Left ventricle myocardium inferior (tissue), 1 donor: ENCODE results near the gene TRPV5. TPM values are rescaled to one million over a fixed set of nuclear protein-coding genes. Genes with fewer than 3 reads are reported as not detected.

Source experiments
- DNase-seq: peaks from one replicate; pipeline ENCODE4 v3.0.0-alpha.2; 2020
- H3K27ac ChIP-seq: fragments of 200-600 bp; replicated peaks from 2 replicates; pipeline ENCODE4 v1.8.0; 2021
- H3K27me3 ChIP-seq: fragments of 200-600 bp; 2 replicates; pipeline ENCODE4 v1.8.0; 2021; ENCODE audit warnings: low read depth
- H3K36me3 ChIP-seq: fragments of 200-600 bp; 2 replicates; pipeline ENCODE4 v1.8.0; 2021
- H3K4me1 ChIP-seq: fragments of 200-600 bp; 2 replicates; pipeline ENCODE4 v1.8.0; 2021
- H3K4me3 ChIP-seq: fragments of 200-600 bp; 2 replicates; pipeline ENCODE4 v1.8.0; 2021; ENCODE audit warnings: mild to moderate bottlenecking, moderate library complexity
- H3K9me3 ChIP-seq: fragments of 200-600 bp; replicated peaks from 2 replicates; pipeline ENCODE4 v1.8.0; 2021
- CTCF ChIP-seq: fragments of 200-600 bp; IDR thresholded peaks from 2 replicates; pipeline ENCODE4 v1.8.0; 2021; ENCODE audit warnings: antibody characterized with exemption, mild to moderate bottlenecking, borderline replicate concordance
- intact Hi-C: fragments of 100-400 bp; cut with micrococcal nuclease; formaldehyde crosslinking; loops from one replicate; pipeline ENCODE4 v1.11.0; 2022
- total RNA-seq: library from RNA; stranded (reverse); fragmentation: NEBNext Ultra II Directional; extraction: Animal tissue kit (Norgen Biotek cat#: 25700); gene quantifications from one replicate; pipeline ENCODE4 v1.2.1, GENCODE V29; 2021
- donor health status: DM: no; HTN: yes; CAD: no; lungs with severe emphysema.

The TRPV5 gene
- total RNA-seq, 1 donor from 2014 or later = not detected

GRCh38 chr7:142963993-142964392 lies 30.4 kb upstream of the TRPV5 start:
- Histone ChIP-seq H3K27ac (no peak overlapping the region), H3K36me3 (no peaks in the 10 kb centered on the region), H3K4me3 (no peak overlapping the region), H3K27me3 (peaks cover 36% of the 10 kb centered on the region), H3K4me1 (no peaks in the 10 kb centered on the region), H3K9me3 (no peaks in the 10 kb centered on the region)
- TF ChIP-seq CTCF = no peak
- DNase-seq = no peak
- intact Hi-C loops = no loop called here

- intact Hi-C loops = no loop called here
- Histone ChIP-seq H3K4me3 (no peak overlapping the region), H3K27ac (no peak overlapping the region), H3K9me3 (no peaks in the 10 kb centered on the region), H3K27me3 (peaks cover 30% of the 10 kb centered on the region), H3K36me3 (no peaks in the 10 kb centered on the region), H3K4me1 (no peaks in the 10 kb centered on the region)
- no peak for DNase-seq
- TF ChIP-seq CTCF = no peak
Measured at GRCh38 chr7:142962991-142963390, 29.4 kb upstream of the TRPV5 start.

- peaks cover 23% of the 10 kb centered on the region for H3K27me3 ChIP-seq
- no peaks in the 10 kb centered on the region for H3K36me3 ChIP-seq
- no peak for DNase-seq
- no peaks in the 10 kb centered on the region for H3K4me1 ChIP-seq
- no peaks in the 10 kb centered on the region for H3K9me3 ChIP-seq
- H3K4me3 ChIP-seq = no peak within 1 kb of the TSS
- H3K27ac ChIP-seq = no peak within 1 kb of the TSS
- intact Hi-C loops = no loop called here
- TF ChIP-seq CTCF = no peak
Measured at GRCh38 chr7:142961973-142962926, 28.7 kb upstream of the TRPV5 start, which contains the start of gene KEL. Gene KEL, minus strand, starts transcription at chr7:142962363. Its CDS starts 157 bp downstream, at chr7:142962206.

GRCh38 chr7:142961595-142961972 lies 28.0 kb upstream of the TRPV5 start:
- no peaks in the 10 kb centered on the region for H3K36me3 ChIP-seq
- no peaks in the 10 kb centered on the region for H3K4me1 ChIP-seq
- intact Hi-C loops = no loop called here
- no peak for DNase-seq
- H3K4me3 ChIP-seq = no peak overlapping the region
- peaks cover 18% of the 10 kb centered on the region for H3K27me3 ChIP-seq
- no peak for TF ChIP-seq CTCF
- no peak overlapping the region for H3K27ac ChIP-seq
- no peaks in the 10 kb centered on the region for H3K9me3 ChIP-seq

GRCh38 chr7:142960955-142961512 lies 27.5 kb upstream of the TRPV5 start:
- DNase-seq = no peak
- Histone ChIP-seq H3K27ac (no peak overlapping the region), H3K9me3 (peaks cover 4% of the 10 kb centered on the region), H3K4me1 (no peaks in the 10 kb centered on the region), H3K36me3 (no peaks in the 10 kb centered on the region), H3K4me3 (no peak overlapping the region), H3K27me3 (peaks cover 18% of the 10 kb centered on the region)
- TF ChIP-seq CTCF = no peak
- intact Hi-C loops = no loop called here
